MM.1S (cell line): Measurements from ENCODE around the gene ELP4.

ENCODE experiments used
- CTCF ChIP-seq: fragments of 300-600 bp; sonication (generic); IDR thresholded peaks from 2 replicates; pipeline ENCODE4 v1.5.1; 2016; ENCODE audit warnings: antibody characterized with exemption, low read length, mixed read lengths
- EZH2 ChIP-seq: fragments of 300-600 bp; sonication (generic); optimal IDR thresholded peaks from 2 replicates; pipeline ENCODE3; 2017; ENCODE audit warnings: low read depth, mild to moderate bottlenecking, antibody characterized with exemption, low read length, mixed read lengths

GRCh38 chr11:31802609-31802989 lies 293.0 kb downstream of the ELP4 start:
- TF ChIP-seq CTCF: no peak
- no peak for TF ChIP-seq EZH2
